ENCODE results near the gene ANKIB1.

Gene ANKIB1

GRCh38 chr7:92266415-92267241, 20.9 kb downstream of the ANKIB1 start:
- DNase-seq (ENCODE audit: insufficient read length, low spot score): no peak
- FAIRE-seq: no peak

GRCh38 chr7:92268921-92269320, 23.1 kb downstream of the ANKIB1 start:
- FAIRE-seq: no peak
- no peak for DNase-seq (ENCODE audit: insufficient read length, low spot score)

DNA sequence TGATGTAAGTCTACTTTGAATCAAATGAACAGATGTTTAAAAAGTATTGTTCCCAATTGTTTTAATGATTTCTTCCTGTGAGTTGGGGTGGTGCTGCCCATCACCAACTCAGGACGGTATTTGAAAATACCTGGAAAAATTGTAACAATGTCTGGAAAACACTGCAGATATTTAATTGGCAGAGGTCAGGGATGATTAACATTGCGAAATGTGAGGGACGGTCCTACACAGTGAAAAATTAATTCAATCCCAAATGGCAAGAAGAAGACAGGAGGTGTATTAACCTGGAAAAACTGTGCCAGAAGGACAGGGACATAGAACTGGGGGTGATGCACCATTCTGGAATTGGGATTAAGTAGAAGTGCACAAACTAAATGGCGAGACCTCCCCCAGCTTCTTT, 29.6 kb downstream of the ANKIB1 start:
- FAIRE-seq (no peak), DNase-seq (ENCODE audit: insufficient read length, low spot score) (no peak)

DNA sequence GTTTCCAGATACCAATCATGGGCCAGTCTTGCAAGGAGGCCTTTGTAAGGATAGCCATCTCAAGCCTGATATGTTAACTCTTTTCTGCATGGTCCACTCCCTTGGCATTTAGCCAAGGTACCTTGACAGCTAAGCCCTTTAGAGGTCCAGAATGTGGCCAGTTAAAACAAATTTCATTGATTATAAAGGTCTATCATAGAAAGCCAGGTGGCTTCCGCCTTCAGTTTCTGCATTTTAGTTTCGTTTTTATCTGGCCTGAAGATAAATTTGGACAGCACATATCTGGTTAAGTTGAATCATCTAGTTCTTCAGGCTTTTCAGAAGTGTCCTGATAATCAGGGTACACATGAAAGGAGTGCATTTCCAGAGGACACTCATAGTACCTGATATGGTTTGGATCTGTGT, 30.7 kb downstream of the ANKIB1 start:
- peak; percentile 93 for FAIRE-seq
- DNase-seq (ENCODE audit: insufficient read length, low spot score): no peak

DNA sequence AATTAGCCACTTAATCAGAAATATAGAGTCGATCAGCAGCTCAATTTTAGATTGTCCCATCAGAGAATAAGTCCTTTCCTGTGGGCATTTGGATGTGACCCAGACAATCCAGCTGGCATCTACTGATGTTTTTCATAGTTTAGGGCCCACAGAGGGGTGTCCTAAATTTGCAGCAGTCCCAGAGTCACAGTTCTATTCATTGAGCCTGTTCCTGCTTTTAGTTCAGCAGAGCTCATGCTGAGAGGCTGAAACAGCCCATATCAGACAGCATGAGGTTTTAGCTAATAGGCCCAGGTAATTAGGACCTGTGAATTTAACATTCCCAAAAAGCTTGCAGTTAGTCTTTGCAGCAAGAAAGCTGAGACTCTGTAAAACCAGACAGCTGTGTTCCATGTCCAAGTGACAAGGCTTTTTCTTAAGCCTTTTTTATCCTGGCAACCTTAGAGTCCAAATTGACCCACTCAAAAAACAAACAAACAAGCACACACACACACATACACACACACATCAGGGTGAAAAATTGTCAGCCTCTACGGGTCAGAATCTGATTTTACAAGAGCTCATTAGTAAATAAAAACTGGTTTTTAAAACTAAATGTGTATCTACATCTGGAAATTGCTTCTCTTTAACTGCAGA, 33.7 kb downstream of the ANKIB1 start:
- FAIRE-seq (no peak), DNase-seq (ENCODE audit: insufficient read length, low spot score) (no peak)

DNA sequence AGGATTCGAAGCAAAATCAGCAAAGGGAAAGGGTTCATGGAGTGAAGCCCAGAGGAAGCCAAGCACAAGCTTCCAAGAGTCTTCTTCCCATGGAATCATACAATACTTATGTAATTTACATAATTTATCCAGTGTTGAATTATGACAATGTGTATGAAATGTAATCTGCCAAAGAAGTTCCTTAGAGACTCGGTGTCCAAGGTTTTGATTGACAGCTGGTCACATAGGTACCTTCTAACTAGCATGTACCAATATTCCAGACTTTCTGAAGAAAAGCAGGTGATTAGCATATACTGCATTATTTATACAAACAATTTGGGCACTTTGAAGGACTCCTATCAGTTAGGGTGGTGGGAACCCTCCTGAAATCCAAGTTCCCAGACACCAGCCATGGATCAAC, 35.3 kb downstream of the ANKIB1 start:
- DNase-seq (ENCODE audit: insufficient read length, low spot score) (no peak), FAIRE-seq (no peak)

- DNase-seq (ENCODE audit: insufficient read length, low spot score) (no peak), FAIRE-seq (no peak)
Measured at GRCh38 chr7:92282221-92282814, 36.5 kb downstream of the ANKIB1 start.

DNA sequence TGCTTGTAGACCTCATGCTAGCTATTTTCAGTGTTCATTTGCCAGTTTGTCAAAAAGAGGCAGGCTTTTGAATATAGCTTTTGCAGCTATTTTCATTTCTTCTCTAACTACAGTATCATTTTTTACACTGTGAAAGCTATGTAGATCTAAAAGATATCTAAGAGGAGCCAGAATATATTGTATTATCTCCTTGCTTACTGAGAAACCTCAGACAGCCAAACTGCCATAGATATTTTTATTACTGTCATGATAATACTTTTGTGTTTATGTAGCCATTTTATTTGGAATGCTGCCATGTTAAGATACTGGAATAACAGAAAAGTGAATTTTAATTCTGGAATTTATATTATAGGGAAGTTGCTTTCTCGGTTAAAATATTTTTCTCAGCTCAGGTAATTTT, 37.2 kb downstream of the ANKIB1 start:
- no peak for FAIRE-seq

DNA sequence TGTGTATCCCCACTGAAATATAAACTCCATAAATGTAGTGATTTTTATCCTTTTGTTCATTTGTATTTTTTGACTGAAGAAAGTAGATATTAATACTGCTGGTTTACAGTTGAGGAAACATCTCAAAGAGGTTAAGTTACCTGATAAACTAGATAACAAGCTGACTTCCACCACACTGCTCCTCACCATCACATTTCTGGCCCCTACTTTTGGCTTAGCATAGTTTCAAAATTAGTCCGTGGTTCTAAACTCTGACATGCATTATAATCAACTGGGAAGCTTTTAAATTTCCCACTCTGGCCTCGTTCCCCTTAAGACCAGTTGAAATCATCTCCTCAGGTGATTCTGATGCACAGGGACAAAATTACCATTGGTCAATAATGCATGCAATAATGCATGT, 43.5 kb downstream of the ANKIB1 start:
- FAIRE-seq: peak; percentile 76

More for the DNA sequence above, 37.2 kb downstream of the ANKIB1 start:
- DNase-seq (ENCODE audit: insufficient read length, low spot score): no peak

DNA sequence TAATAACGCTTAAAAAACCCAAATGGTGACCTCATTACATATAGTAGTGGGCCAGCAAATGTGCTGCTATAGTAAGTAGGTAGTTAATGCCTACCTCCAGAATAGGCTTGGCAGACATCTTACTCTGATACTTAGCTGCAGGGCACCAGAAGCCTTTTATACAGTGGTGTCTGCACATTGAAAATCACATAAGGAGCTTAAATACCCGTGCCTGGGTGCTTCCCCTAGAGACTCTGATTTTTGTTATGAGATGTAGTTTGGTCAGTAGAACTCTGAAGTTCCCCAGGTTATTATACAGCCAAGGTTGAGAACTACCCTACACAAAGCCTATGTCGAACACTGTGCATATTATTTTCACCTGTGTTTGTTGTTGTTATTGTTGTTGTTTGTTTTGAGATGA, 47.2 kb downstream of the ANKIB1 start:
- no peak for DNase-seq (ENCODE audit: insufficient read length, low spot score)
- peak; percentile 84 for FAIRE-seq

More for the DNA sequence above, 43.5 kb downstream of the ANKIB1 start:
- DNase-seq (ENCODE audit: insufficient read length, low spot score): no peak

- peak; percentile 78 for FAIRE-seq
- no peak for DNase-seq (ENCODE audit: insufficient read length, low spot score)
Measured at GRCh38 chr7:92293896-92294590, 48.3 kb downstream of the ANKIB1 start.

DNA sequence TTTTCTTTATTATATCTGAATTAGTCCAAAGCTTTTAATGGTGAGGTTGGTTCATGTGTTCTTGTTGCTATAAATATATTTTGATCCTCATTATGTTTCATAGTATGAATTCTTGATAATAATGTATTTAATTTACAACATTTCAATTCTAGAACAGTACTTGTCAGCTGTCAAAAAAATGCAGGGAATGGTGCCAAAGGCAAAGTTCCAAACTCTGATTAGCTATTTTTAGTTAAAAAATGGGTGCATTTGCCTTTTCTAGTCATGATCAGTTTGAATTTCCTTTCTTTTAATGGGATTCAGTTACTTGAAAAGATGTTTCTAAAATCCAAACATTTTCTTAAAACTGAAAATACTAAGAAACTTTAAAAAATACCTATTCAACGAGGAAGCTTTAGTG, 49.6 kb downstream of the ANKIB1 start:
- DNase-seq (ENCODE audit: insufficient read length, low spot score) (no peak), FAIRE-seq (no peak)

DNA sequence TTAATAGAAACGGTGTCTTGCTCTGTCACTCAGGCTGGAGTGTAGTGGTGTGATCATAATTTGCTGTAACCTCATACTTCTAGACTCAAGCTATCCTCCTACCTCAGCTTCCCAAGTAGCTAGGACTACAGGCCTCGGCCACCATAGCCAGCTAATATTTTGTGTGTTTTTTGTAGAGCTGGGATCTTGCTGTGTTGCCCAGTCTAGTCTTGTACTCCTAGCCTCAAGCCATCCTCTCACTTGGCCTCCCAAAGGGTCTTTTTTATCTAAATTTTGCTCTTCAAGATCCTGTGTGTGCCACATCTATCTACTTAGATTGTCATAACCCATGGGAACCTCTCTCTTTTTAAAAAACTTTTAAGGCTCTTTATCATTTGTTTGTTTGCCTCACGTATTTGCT, 50.5 kb downstream of the ANKIB1 start:
- DNase-seq (ENCODE audit: insufficient read length, low spot score) (no peak), FAIRE-seq (no peak)

- DNase-seq (ENCODE audit: insufficient read length, low spot score) (no peak), FAIRE-seq (peak; percentile 23)
Measured at GRCh38 chr7:92296880-92297445, 51.2 kb downstream of the ANKIB1 start.

DNA sequence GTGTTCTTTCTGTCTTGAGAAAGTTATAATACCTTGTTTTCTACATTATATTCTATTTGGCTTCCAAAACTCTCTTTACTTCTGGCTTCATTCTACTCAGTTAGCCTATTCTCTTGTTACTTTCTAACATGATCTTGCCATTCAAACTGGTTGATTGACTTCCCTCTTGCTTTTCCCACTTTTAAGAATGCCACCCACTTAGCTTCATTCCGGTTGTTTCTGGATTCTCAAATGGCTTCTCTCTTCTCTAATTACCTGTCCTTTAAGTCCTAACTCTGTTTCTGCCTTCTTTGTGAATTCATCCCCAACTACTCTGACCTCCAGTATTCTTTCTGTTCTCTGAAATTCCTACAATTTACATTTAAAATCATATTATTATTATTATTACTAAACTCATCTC, 52.0 kb downstream of the ANKIB1 start:
- DNase-seq (ENCODE audit: insufficient read length, low spot score) (no peak), FAIRE-seq (peak; percentile 23)

GRCh38 chr7:92303761-92304160, 58.0 kb downstream of the ANKIB1 start:
- no peak for FAIRE-seq
- DNase-seq (ENCODE audit: insufficient read length, low spot score): no peak

DNA sequence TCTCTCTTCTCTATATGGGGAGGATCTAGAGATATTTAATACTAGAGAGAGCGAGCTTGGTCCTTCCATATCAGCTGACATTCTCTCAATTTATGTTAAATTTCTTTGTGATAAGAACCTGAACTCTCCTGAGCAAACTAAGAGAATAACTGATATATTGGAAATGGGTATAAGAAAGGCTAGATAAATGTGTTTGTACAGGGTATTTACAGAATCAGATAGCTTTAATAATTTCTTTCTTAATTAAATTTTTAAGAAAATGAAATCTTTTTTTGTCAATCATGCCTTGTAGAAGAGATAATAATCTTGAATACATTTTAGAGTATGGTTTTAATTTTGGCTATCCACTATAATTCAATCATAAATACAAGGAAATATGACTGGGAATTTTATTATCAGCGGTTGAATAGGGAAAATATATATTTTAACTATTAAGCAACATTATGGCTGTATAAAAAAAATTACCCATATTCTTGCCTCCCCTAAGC, 58.7 kb downstream of the ANKIB1 start:
- DNase-seq (ENCODE audit: insufficient read length, low spot score): no peak
- FAIRE-seq: no peak

GRCh38 chr7:92306153-92306552, 60.4 kb downstream of the ANKIB1 start:
- DNase-seq (ENCODE audit: insufficient read length, low spot score) (no peak), FAIRE-seq (no peak)

DNA sequence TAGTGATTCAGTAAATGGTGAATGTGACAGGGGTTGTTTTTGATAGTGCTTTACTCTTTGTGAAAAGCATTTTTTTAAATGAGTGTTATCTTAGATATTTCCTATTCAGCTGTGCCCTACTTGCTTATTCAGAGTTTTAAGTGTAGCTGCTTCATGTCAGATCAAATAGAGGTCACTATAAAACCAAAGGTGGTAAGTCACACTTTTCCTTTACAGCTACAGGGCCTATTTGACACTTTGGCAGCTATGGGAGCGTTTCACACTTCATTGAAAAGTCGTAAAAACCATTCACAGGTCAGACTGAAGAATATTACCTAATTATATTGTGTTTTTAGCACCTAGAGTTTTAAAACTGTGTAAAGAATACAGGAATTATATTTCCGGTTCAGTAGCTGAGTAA, 67.3 kb downstream of the ANKIB1 start:
- DNase-seq (ENCODE audit: insufficient read length, low spot score) (no peak), FAIRE-seq (no peak)

DNA sequence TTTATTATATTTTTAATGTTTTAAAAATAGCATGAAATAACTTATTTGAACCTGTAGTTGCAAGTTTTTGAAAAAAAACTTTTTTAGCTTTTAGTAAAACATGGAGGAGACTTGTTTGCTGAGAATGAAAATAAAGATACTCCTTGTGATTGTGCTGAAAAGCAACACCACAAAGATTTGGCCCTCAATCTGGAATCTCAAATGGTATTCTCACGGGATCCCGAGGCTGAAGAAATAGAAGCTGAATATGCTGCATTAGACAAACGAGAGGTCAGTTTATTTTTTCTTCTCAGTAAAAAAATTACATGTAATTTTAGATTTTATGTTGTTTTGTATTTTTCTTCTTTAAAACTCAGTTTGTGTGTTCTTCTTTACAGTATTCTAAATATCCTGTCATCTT, 73.5 kb downstream of the ANKIB1 start:
- FAIRE-seq: no peak
- DNase-seq (ENCODE audit: insufficient read length, low spot score): no peak

- DNase-seq (ENCODE audit: insufficient read length, low spot score): no peak
- FAIRE-seq: no peak
Measured at GRCh38 chr7:92325173-92325572, 79.4 kb downstream of the ANKIB1 start.

Measured in GM19239 (cell line).